Neutrophil (primary cell): ENCODE data around the gene USH1C.

ENCODE experiments used
- H3K27ac ChIP-seq: fragments of 200-600 bp; sonication (generic); 2 replicates; pipeline ENCODE4 v1.5.1; 2016; ENCODE audit warnings: mild to moderate bottlenecking, moderate library complexity
- H3K27me3 ChIP-seq: fragments of 200-600 bp; sonication (generic); 2 replicates; pipeline ENCODE4 v1.6.0; 2016; ENCODE audit warnings: mild to moderate bottlenecking
- H3K36me3 ChIP-seq: fragments of 200-600 bp; sonication (generic); 2 replicates; pipeline ENCODE4 v1.5.1; 2017
- H3K4me1 ChIP-seq, 2 experiments: fragments of 200-600 bp in 1 of 2; sonication (generic) in 1 of 2; 1 replicate in 1 of 2; 2 replicates in 1 of 2; pipeline versions ENCODE4 v1.5.1 to v1.6.1; 2013 to 2016; ENCODE audit warnings: low read depth in 1 of 2, low read length in 1 of 2, mild to moderate bottlenecking in 1 of 2, moderate library complexity in 1 of 2; ENCODE audit not compliant: control insufficient read depth in 1 of 2, insufficient read depth in 1 of 2
- H3K4me3 ChIP-seq, 2 experiments: fragments of 200-600 bp in 1 of 2; sonication (generic) in 1 of 2; 1 replicate in 1 of 2; 2 replicates in 1 of 2; pipeline ENCODE4 v1.5.1; 2013 to 2016; ENCODE audit warnings: low read depth in 1 of 2, low read length in 1 of 2, mild to moderate bottlenecking in 1 of 2, moderate library complexity in 1 of 2
- H3K9me3 ChIP-seq: fragments of 200-600 bp; sonication (generic); 2 replicates; pipeline ENCODE4 v1.5.1; 2016
- TF ChIP-seq, protein P1 (sequence below): fragments of 200-600 bp; sonication (generic); IDR thresholded peaks from 2 replicates; pipeline ENCODE4 v1.5.1; 2016; ENCODE audit warnings: antibody characterized with exemption

USH1C gene

DNA sequence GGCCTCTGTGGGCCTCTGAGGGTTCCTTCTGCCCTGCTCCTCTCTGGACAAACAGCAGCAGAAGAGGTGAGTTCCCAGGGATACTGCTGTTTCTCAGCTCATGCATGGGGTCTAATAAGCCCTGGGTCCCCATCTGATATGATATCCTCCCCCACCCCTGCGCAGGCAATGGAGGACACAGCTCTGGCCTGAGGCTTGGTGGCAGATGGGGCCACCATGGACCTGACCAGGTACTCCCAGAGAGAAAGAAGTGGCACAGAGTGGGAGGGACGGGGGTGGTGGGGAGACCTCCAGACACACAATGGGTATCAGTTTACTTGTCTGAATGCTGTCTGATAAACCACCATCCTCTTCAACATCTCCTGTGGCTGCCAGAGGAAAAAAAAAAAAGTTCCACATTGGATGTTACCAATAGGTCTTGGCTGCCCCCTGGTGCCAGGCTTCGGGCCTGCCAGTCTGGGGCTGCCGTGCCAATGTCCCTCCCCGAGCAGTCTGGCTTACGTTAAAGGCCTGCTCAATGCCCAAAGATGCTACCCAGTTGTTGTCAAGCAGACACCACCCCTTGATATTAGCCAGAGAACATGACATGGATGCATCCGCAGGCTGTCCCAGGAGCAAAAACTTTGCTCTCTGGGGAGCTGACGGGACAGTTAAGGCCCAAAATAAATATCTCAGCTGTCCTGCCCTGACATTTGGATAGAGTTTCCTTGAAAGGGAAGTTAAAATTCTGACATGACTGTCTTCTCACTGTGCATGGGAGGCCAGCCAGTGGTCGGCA lies 39.7 kb downstream of the USH1C start:
- TF ChIP-seq, protein P1, sequence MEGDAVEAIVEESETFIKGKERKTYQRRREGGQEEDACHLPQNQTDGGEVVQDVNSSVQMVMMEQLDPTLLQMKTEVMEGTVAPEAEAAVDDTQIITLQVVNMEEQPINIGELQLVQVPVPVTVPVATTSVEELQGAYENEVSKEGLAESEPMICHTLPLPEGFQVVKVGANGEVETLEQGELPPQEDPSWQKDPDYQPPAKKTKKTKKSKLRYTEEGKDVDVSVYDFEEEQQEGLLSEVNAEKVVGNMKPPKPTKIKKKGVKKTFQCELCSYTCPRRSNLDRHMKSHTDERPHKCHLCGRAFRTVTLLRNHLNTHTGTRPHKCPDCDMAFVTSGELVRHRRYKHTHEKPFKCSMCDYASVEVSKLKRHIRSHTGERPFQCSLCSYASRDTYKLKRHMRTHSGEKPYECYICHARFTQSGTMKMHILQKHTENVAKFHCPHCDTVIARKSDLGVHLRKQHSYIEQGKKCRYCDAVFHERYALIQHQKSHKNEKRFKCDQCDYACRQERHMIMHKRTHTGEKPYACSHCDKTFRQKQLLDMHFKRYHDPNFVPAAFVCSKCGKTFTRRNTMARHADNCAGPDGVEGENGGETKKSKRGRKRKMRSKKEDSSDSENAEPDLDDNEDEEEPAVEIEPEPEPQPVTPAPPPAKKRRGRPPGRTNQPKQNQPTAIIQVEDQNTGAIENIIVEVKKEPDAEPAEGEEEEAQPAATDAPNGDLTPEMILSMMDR, result no peak
- Histone ChIP-seq H3K36me3 (no peaks in the 10 kb centered on the region), H3K9me3 (no peaks in the 10 kb centered on the region), H3K4me1 (no peaks in the 10 kb centered on the region), H3K27me3 (peaks cover 25% of the 10 kb centered on the region), H3K27ac (no peak overlapping the region), H3K4me3 (no peak overlapping the region)

DNA sequence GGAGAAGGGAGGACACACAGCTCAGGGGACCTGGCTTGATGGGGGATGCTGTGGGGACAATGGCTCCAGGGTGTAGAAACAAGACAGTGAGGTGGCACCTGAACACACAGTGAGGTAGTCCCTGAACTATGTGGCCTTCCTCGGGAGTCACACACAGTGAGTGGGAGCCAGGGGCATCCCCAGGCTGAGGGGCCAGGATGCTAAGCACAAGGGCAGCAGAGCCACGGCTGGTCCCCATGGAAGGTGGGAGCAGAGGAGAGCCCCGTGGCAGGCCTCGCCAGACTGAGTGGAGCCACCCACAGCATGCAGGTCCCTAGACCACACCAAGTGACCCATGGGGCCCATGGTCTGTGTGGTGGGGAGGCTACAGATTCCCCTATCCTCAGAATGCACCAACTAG lies 41.6 kb downstream of the USH1C start:
- Histone ChIP-seq H3K27ac (no peak overlapping the region), H3K36me3 (no peaks in the 10 kb centered on the region), H3K9me3 (no peaks in the 10 kb centered on the region), H3K4me3 (no peak overlapping the region), H3K27me3 (peaks cover 6% of the 10 kb centered on the region), H3K4me1 (peaks cover 7 to 9% of the 10 kb centered on the region in 2 experiments)
- TF ChIP-seq, protein P1, result no peak

DNA sequence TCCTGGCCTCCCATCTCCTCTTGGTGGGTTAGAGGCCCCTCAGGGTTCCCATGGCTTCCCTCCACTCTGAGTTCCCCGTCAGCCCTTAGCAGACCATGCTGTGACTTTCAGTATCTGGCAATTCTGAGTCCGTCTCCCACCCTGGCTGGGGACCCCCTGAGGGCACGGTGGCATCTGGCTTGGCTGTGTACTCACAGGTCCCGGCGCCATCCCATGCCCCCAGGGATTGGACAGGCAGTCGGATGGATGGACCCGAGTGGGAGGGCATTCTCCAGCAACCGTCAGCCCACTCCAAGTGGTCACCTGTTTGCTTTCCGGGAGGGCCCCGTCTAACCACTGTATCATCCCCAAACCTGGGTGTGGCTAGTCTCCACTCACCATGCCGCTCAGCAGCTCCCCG lies 43.5 kb downstream of the USH1C start:
- H3K36me3 ChIP-seq, result no peaks in the 10 kb centered on the region
- TF ChIP-seq, protein P1, result no peak
- no peak overlapping the region for H3K27ac ChIP-seq
- no peaks in the 10 kb centered on the region for H3K27me3 ChIP-seq
- H3K9me3 ChIP-seq, result no peaks in the 10 kb centered on the region
- H3K4me1 ChIP-seq, result peaks cover 7 to 9% of the 10 kb centered on the region in 2 experiments
- H3K4me3 ChIP-seq, result no peak overlapping the region

DNA sequence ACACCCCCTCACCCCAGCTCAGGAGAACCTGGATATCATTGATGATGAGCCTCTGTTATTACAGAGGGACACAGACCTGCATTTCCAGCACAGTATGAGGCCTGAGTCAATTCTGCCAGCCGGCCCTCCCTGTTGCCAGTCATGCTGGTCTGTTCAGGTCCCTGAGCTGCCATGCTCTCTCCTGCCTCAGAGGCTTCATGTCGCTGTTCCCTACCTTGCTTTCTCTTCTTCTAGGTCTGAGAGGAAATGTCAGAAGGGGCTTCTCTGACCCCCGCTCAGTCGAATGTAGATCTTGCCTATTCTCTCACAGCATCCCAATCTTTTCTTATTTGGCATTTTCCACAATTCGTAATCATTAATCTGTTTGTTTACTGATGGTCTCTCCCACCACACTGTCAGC lies 45.7 kb downstream of the USH1C start:
- H3K4me3 ChIP-seq, result no peak overlapping the region
- no peaks in the 10 kb centered on the region for H3K36me3 ChIP-seq
- H3K9me3 ChIP-seq, result no peaks in the 10 kb centered on the region
- H3K4me1 ChIP-seq, result peaks cover 7 to 9% of the 10 kb centered on the region in 2 experiments
- no peak overlapping the region for H3K27ac ChIP-seq
- TF ChIP-seq, protein P1, result no peak
- no peaks in the 10 kb centered on the region for H3K27me3 ChIP-seq

DNA sequence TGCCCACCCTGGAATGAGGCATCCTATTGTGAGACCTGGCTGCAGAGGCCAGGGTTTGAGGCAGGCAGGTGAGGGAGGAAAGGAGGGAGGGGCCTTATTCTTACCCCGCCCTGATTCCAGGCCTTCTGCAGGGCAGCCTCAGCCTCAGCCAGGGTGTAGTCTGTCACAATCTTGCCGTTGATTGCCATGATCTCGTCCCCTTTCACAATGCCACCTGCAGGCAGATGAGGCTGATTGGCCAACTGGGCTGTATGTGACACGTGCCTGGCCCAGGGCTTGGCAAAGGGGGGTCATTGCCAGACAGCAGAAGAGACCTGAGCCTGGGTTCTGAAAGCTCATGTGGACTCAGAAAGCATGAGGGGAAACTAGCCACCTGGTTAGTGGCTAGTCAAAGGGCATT lies 46.2 kb downstream of the USH1C start:
- H3K36me3 ChIP-seq, result no peaks in the 10 kb centered on the region

More for the DNA sequence above, 46.2 kb downstream of the USH1C start:
- Histone ChIP-seq H3K27me3 (no peaks in the 10 kb centered on the region), H3K9me3 (no peaks in the 10 kb centered on the region), H3K27ac (no peak overlapping the region), H3K4me3 (no peak overlapping the region), H3K4me1 (peaks cover 7 to 9% of the 10 kb centered on the region in 2 experiments)
- TF ChIP-seq, protein P1, result no peak
